ENCODE results near the gene PRDX2. TPM values are rescaled to one million over a fixed set of nuclear protein-coding genes. Genes with fewer than 3 reads are reported as not detected.
"Not testable (repeated sequence)": the region's sequence is repeated elsewhere in the genome, so short reads cannot be mapped to it uniquely, and the experiment has no call there.

PRDX2 gene
- total and polyA plus RNA-seq, 2 donors (not counting 3 experiments of a cell fraction or from before 2014, with no cell fraction given), result 247 to 492 TPM

GRCh38 chr19:12799742-12800465 is 1.7 kb downstream of the PRDX2 start:
- Histone ChIP-seq H3K27me3 (ENCODE audit: control insufficient read depth in 2 of 2, insufficient read depth in 2 of 2, low read length in 2 of 2) (no peaks in the 10 kb centered on the region), H3K36me3 (ENCODE audit: control insufficient read depth in 2 of 2, extremely low read depth in 1 of 2, insufficient read depth in 2 of 2, low read length in 2 of 2) (peaks cover 0 to 12% of the 10 kb centered on the region in 2 experiments), H3K9ac (replicated peaks; ENCODE audit: extremely low read depth, insufficient read depth, low read length) (no peak overlapping the region), H3K4me3 (replicated peaks in 1 of 3; ENCODE audit: insufficient read depth in 1 of 3, low read depth in 1 of 3, low read length in 3 of 3) (no peak overlapping the region), H3K4me1 (ENCODE audit: control insufficient read depth, extremely low read depth, insufficient read depth, low read length) (peaks cover 13% of the 10 kb centered on the region), H3K79me2 (ENCODE audit: control insufficient read depth, insufficient read depth, low read length) (peaks cover 14% of the 10 kb centered on the region), H3K4me2 (ENCODE audit: insufficient read depth, low read length) (peak overlapping the region; percentile 68), H4K20me1 (replicated peaks; ENCODE audit: control insufficient read depth, extremely low read depth, insufficient read depth, low read length) (no peaks in the 10 kb centered on the region), H3K27ac (ENCODE audit: insufficient read depth, low read depth, low read length) (no peak overlapping the region), H3K9me3 (replicated peaks; ENCODE audit: control insufficient read depth, insufficient read depth, low read length) (no peaks in the 10 kb centered on the region), H2AFZ (ENCODE audit: low read depth, low read length) (no peak overlapping the region), H3K9me1 (replicated peaks; ENCODE audit: control insufficient read depth, extremely low read depth, insufficient read depth, low read length) (no peaks in the 10 kb centered on the region)
- no peak for TF ChIP-seq FOS (IDR thresholded peaks at IDR 0.05; ENCODE audit: borderline replicate concordance, insufficient read depth, low read length)
- no peak for TF ChIP-seq CTCF (IDR thresholded peaks at IDR 0.05; ENCODE audit: extremely low read depth in 1 of 2, insufficient read depth in 1 of 2, low read depth in 1 of 2, low read length in 2 of 2)
- no peak for TF ChIP-seq POLR2A (IDR thresholded peaks at IDR 0.05; ENCODE audit: low read depth, low read length)
- TF ChIP-seq EZH2 (IDR thresholded peaks at IDR 0.05; ENCODE audit: borderline replicate concordance, low read depth, low read length, severe bottlenecking), result no peak
- no peak for TF ChIP-seq GATA2 (IDR thresholded peaks at IDR 0.05; ENCODE audit: insufficient read depth, insufficient read length, low read depth, low read length)
- TF ChIP-seq MAX (IDR thresholded peaks at IDR 0.05; ENCODE audit: insufficient read depth, insufficient read length), result no peak
- TF ChIP-seq MYC (IDR thresholded peaks at IDR 0.05; ENCODE audit: low read depth, low read length), result no peak
- no peak for TF ChIP-seq POLR2AphosphoS5 (IDR thresholded peaks at IDR 0.05; ENCODE audit: insufficient read depth, low read depth, low read length)
- no peak for TF ChIP-seq JUN (IDR thresholded peaks at IDR 0.05; ENCODE audit: borderline replicate concordance, insufficient read depth, insufficient read length, low read depth)
- BruUV-seq (replicated peaks), result no TSS peak
- FAIRE-seq (no peak), DNase-seq (ENCODE audit: low read depth, low spot score) (no peak)
- ChIA-PET POLR2A (interaction anchor here (1.4 kb wide), 1 partner anchor 8 kb away, joined by 5 read pairs; the partner anchor contains the start of gene JUNB), CTCF (interaction anchor here (4.1 to 13.8 kb wide), 3 partner anchors 23 to 47 kb away, joined by 30 to 524 read pairs (median 387); partner anchors contain the start of gene HOOK2)
- dilution Hi-C loops (cut with MboI; ENCODE audit: extremely low pct_ligation_motif_present, low sequenced_read_pairs), result no loop called here
- intact Hi-C loops (cut with micrococcal nuclease), result loop anchor here (2.0 kb wide), 1 partner anchor 47 kb away; no protein-coding TSS in a partner anchor

- dilution Hi-C loops (cut with MboI; ENCODE audit: extremely low pct_ligation_motif_present, low sequenced_read_pairs); H3K4me3 ChIP-seq (replicated peaks in 1 of 3; ENCODE audit: insufficient read depth in 1 of 3, low read depth in 1 of 3, low read length in 3 of 3); H3K27ac ChIP-seq (ENCODE audit: insufficient read depth, low read depth, low read length); FAIRE-seq; BruUV-seq (replicated peaks); H3K9me3 ChIP-seq (replicated peaks; ENCODE audit: control insufficient read depth, insufficient read depth, low read length); H4K20me1 ChIP-seq (replicated peaks; ENCODE audit: control insufficient read depth, extremely low read depth, insufficient read depth, low read length); H2AFZ ChIP-seq (ENCODE audit: low read depth, low read length); H3K9ac ChIP-seq (replicated peaks; ENCODE audit: extremely low read depth, insufficient read depth, low read length); H3K4me2 ChIP-seq (ENCODE audit: insufficient read depth, low read length); DNase-seq (ENCODE audit: low read depth, low spot score); H3K9me1 ChIP-seq (replicated peaks; ENCODE audit: control insufficient read depth, extremely low read depth, insufficient read depth, low read length); H3K27me3 ChIP-seq (ENCODE audit: control insufficient read depth in 2 of 2, insufficient read depth in 2 of 2, low read length in 2 of 2): not testable (repeated sequence)
- Histone ChIP-seq H3K4me1 (ENCODE audit: control insufficient read depth, extremely low read depth, insufficient read depth, low read length) (peaks cover 23% of the 10 kb centered on the region), H3K36me3 (ENCODE audit: control insufficient read depth in 2 of 2, extremely low read depth in 1 of 2, insufficient read depth in 2 of 2, low read length in 2 of 2) (peaks cover 0 to 12% of the 10 kb centered on the region in 2 experiments), H3K79me2 (ENCODE audit: control insufficient read depth, insufficient read depth, low read length) (peaks cover 18% of the 10 kb centered on the region)
- intact Hi-C loops (cut with micrococcal nuclease), result loop anchor here (2.0 kb wide), 2 partner anchors 81 to 117 kb away; partner anchors contain the start of gene DHPS
- CTCF ChIA-PET, result interaction anchor here (0.6 to 13.8 kb wide), 5 partner anchors 21 to 82 kb away, joined by 3 to 524 read pairs (median 30); partner anchors contain the start of gene HOOK2
- POLR2A ChIA-PET, result interaction anchor here (1.1 to 1.4 kb wide), 2 partner anchors 19 to 31 kb away, joined by 4 read pairs; no protein-coding TSS in a partner anchor
Observed at GRCh38 chr19:12797607-12798006, 4.0 kb downstream of the PRDX2 start.

Data from endothelial cell of umbilical vein (primary cell).